ENCODE data around the gene ERO1B. TPM values are rescaled to one million over a fixed set of nuclear protein-coding genes. Genes with fewer than 3 reads are reported as not detected.

The ERO1B gene
- total and polyA plus RNA-seq, 2 of the 4 experiments (the other 2 are of a cell fraction) = 0.54 to 0.60 TPM

GRCh38 chr1:236209185-236209584 lies 72.6 kb downstream of the ERO1B start:
- Histone ChIP-seq H3K18ac (ENCODE audit: low read depth, low read length) (no peak overlapping the region), H2AFZ (replicated peaks; ENCODE audit: low read length, poor library complexity) (no peak overlapping the region), H3K14ac (replicated peaks; ENCODE audit: low read depth, low read length) (no peak overlapping the region), H2BK15ac (ENCODE audit: low read depth, low read length) (no peak overlapping the region), H3K4ac (ENCODE audit: low read depth, low read length) (no peak overlapping the region), H3K79me1 (ENCODE audit: low read depth in 1 of 2, low read length in 2 of 2) (no peaks in the 10 kb centered on the region), H4K8ac (ENCODE audit: low read depth in 2 of 2, low read length in 2 of 2) (no peak overlapping the region), H3K4me1 (ENCODE audit: control insufficient read depth, insufficient read depth, low read length) (no peaks in the 10 kb centered on the region), H4K20me1 (ENCODE audit: insufficient read depth, low read length) (no peaks in the 10 kb centered on the region), H3K4me2 (ENCODE audit: low read depth, low read length) (no peak overlapping the region), H2AK9ac (replicated peaks; ENCODE audit: low read depth, low read length, poor library complexity) (no peak overlapping the region), H4K91ac (ENCODE audit: insufficient read depth, low read depth, low read length) (no peak overlapping the region), H3K27me3 (ENCODE audit: control insufficient read depth, insufficient read depth, low read length) (no peaks in the 10 kb centered on the region), H3K56ac (ENCODE audit: extremely low read depth, insufficient read depth, low read length) (no peak overlapping the region), H3K27ac (ENCODE audit: insufficient read depth, low read length) (no peak overlapping the region), H4K5ac (ENCODE audit: low read depth, low read length) (no peak overlapping the region), H2BK20ac (ENCODE audit: low read depth, low read length) (no peak overlapping the region), H2BK120ac (ENCODE audit: low read depth, low read length) (no peak overlapping the region), H2BK5ac (ENCODE audit: low read depth, low read length, poor library complexity, severe bottlenecking) (no peak overlapping the region), H3K9me1 (ENCODE audit: insufficient read depth, low read length) (peaks cover 5% of the 10 kb centered on the region; the same call in 1 of the 2 replicates), H3K9me3 (ENCODE audit: control insufficient read depth, insufficient read depth, low read length) (no peaks in the 10 kb centered on the region), H3K9ac (ENCODE audit: low read depth, low read length) (no peak overlapping the region), H2AK5ac (ENCODE audit: low read depth, low read length) (no peak overlapping the region), H3K4me3 (ENCODE audit: insufficient read depth, low read depth, low read length) (no peak overlapping the region), H3K36me3 (ENCODE audit: control insufficient read depth, insufficient read depth, low read length) (peaks cover 4% of the 10 kb centered on the region; the same call in 1 of the 2 replicates), H3K23ac (ENCODE audit: low read depth, low read length) (no peak overlapping the region)
- WGBS, 2 experiments (ENCODE audit: extremely low coverage in 2 of 2, insufficient read length in 1 of 2) = no CpG with 5 or more reads among the region's 2 CpGs
- DNase-seq (no peak), ATAC-seq (ENCODE audit: low read depth) (no peak)
- TF ChIP-seq SMC3 (IDR thresholded peaks at IDR 0.05; ENCODE audit: low read depth, low read length) (no peak), POLR2A (IDR thresholded peaks at IDR 0.05; ENCODE audit: low read depth, low read length) (no peak)
- no TSS peak for BruUV-seq (replicated peaks)
- in situ Hi-C loops (cut with MboI; ENCODE audit: low sequenced_read_pairs) (no loop called here), intact Hi-C loops (cut with micrococcal nuclease) (no loop called here), dilution Hi-C loops (cut with HindIII; ENCODE audit: low sequenced_read_pairs, unreplicated experiment) (no loop called here)
- CTCF ChIA-PET = interaction anchor here (0.7 kb wide), 1 partner anchor 260 kb away, joined by 3 read pairs; no protein-coding TSS in a partner anchor
- POLR2A ChIA-PET (ENCODE audit: unreplicated experiment) = no interaction called here
